NCI-H748 (cell line): ENCODE results near the gene AGFG1.

Experiments
- DNase-seq: peaks from one replicate; lab custom pipeline; 2025; ENCODE audit not compliant: unreplicated experiment; lab: John Stamatoyannopoulos, UW

Gene AGFG1

GRCh38 chr2:227461811-227462461, 10.0 kb upstream of the AGFG1 start:
- DNase-seq: no peak

GRCh38 chr2:227462462-227462951, 9.4 kb upstream of the AGFG1 start:
- no peak for DNase-seq

GRCh38 chr2:227462972-227463931, 8.7 kb upstream of the AGFG1 start:
- no peak for DNase-seq

- no peak for DNase-seq
Measured at GRCh38 chr2:227464361-227464760, 7.6 kb upstream of the AGFG1 start.

GRCh38 chr2:227464851-227465250, 7.1 kb upstream of the AGFG1 start:
- no peak for DNase-seq

GRCh38 chr2:227466887-227467600, 4.9 kb upstream of the AGFG1 start:
- no peak for DNase-seq

GRCh38 chr2:227471412-227471811, 544 bp upstream of the AGFG1 start:
- DNase-seq: peak; percentile 40

- peak; percentile 68 for DNase-seq
Measured at GRCh38 chr2:227472265-227473121, 537 bp downstream of the AGFG1 start.

GRCh38 chr2:227473122-227473461, 1.1 kb downstream of the AGFG1 start:
- no peak for DNase-seq

GRCh38 chr2:227473806-227474205, 1.9 kb downstream of the AGFG1 start:
- DNase-seq: no peak

- DNase-seq: no peak
Measured at GRCh38 chr2:227474410-227474809, 2.5 kb downstream of the AGFG1 start.

- DNase-seq: no peak
Measured at GRCh38 chr2:227477291-227477690, 5.3 kb downstream of the AGFG1 start.

GRCh38 chr2:227479865-227480475, 8.0 kb downstream of the AGFG1 start:
- no peak for DNase-seq

GRCh38 chr2:227480528-227480927, 8.6 kb downstream of the AGFG1 start:
- no peak for DNase-seq

- DNase-seq: no peak
Measured at GRCh38 chr2:227482638-227483340, 10.8 kb downstream of the AGFG1 start.

- no peak for DNase-seq
Measured at GRCh38 chr2:227485429-227485828, 13.5 kb downstream of the AGFG1 start.

GRCh38 chr2:227486688-227487087, 14.7 kb downstream of the AGFG1 start:
- DNase-seq: no peak

GRCh38 chr2:227488045-227488444, 16.1 kb downstream of the AGFG1 start:
- no peak for DNase-seq

- no peak for DNase-seq
Measured at GRCh38 chr2:227491386-227491785, 19.4 kb downstream of the AGFG1 start.

GRCh38 chr2:227493524-227493923, 21.6 kb downstream of the AGFG1 start:
- no peak for DNase-seq
